ENCODE measurements around the gene RAD51B.
"Not testable (repeated sequence)": the region's sequence is repeated elsewhere in the genome, so short reads cannot be mapped to it uniquely, and the experiment has no call there.

RAD51B gene

GRCh38 chr14:68302938-68303337 lies 483.4 kb downstream of the RAD51B start:
- not testable (repeated sequence) for DNase-seq (ENCODE audit: low read depth in 2 of 2)

- DNase-seq (ENCODE audit: low read depth in 2 of 2) = no peak
Measured at GRCh38 chr14:68305738-68306137, 486.2 kb downstream of the RAD51B start.

- no peak for DNase-seq (ENCODE audit: low read depth in 2 of 2)
Measured at GRCh38 chr14:68306265-68306933, 486.8 kb downstream of the RAD51B start.

GRCh38 chr14:68306934-68307789 lies 487.6 kb downstream of the RAD51B start:
- DNase-seq (ENCODE audit: low read depth in 2 of 2) = no peak

GRCh38 chr14:68307790-68308168 lies 488.2 kb downstream of the RAD51B start:
- peak; percentile 57 to 61 for DNase-seq (ENCODE audit: low read depth in 2 of 2)

- DNase-seq (ENCODE audit: low read depth in 2 of 2) = no peak
Measured at GRCh38 chr14:68308726-68309520, 489.3 kb downstream of the RAD51B start.

- no peak for DNase-seq (ENCODE audit: low read depth in 2 of 2)
Measured at GRCh38 chr14:68309616-68310015, 490.0 kb downstream of the RAD51B start.

GRCh38 chr14:68312300-68312699 lies 492.7 kb downstream of the RAD51B start:
- no peak for DNase-seq (ENCODE audit: low read depth in 2 of 2)

GRCh38 chr14:68312884-68313610 lies 493.5 kb downstream of the RAD51B start:
- no peak for DNase-seq (ENCODE audit: low read depth in 2 of 2)

- DNase-seq (ENCODE audit: low read depth in 2 of 2) = no peak
Measured at GRCh38 chr14:68314642-68315041, 495.1 kb downstream of the RAD51B start.

GRCh38 chr14:68315081-68315480 lies 495.5 kb downstream of the RAD51B start:
- DNase-seq (ENCODE audit: low read depth in 2 of 2) = no peak

- DNase-seq (ENCODE audit: low read depth in 2 of 2) = no peak
Measured at GRCh38 chr14:68316078-68316868, 496.7 kb downstream of the RAD51B start.

GRCh38 chr14:68317239-68317638 lies 497.7 kb downstream of the RAD51B start:
- no peak for DNase-seq (ENCODE audit: low read depth in 2 of 2)

- no peak for DNase-seq (ENCODE audit: low read depth in 2 of 2)
Measured at GRCh38 chr14:68318828-68319227, 499.2 kb downstream of the RAD51B start.

GRCh38 chr14:68320495-68320894 lies 500.9 kb downstream of the RAD51B start:
- no peak for DNase-seq (ENCODE audit: low read depth in 2 of 2)

GRCh38 chr14:68322940-68323620 lies 503.5 kb downstream of the RAD51B start:
- DNase-seq (ENCODE audit: low read depth in 2 of 2) = no peak

- DNase-seq (ENCODE audit: low read depth in 2 of 2) = no peak
Measured at GRCh38 chr14:68325267-68325807, 505.8 kb downstream of the RAD51B start.

- DNase-seq (ENCODE audit: low read depth in 2 of 2) = no peak
Measured at GRCh38 chr14:68327231-68327630, 507.7 kb downstream of the RAD51B start.

- DNase-seq (ENCODE audit: low read depth in 2 of 2) = no peak
Measured at GRCh38 chr14:68328509-68328908, 508.9 kb downstream of the RAD51B start.

- no peak for DNase-seq (ENCODE audit: low read depth in 2 of 2)
Measured at GRCh38 chr14:68331426-68331825, 511.8 kb downstream of the RAD51B start.
